SK-N-SH (cell line): ENCODE results near the gene SH3PXD2A. TPM values are rescaled to one million over a fixed set of nuclear protein-coding genes. Genes with fewer than 3 reads are reported as not detected.

Experiments
- CTCF ChIA-PET: fragments of 300-600, 350-600 bp; formaldehyde crosslinking; extraction: SDS; loops from one replicate; lab custom pipeline; 2021; lab: Yijun Ruan, JAX
- POLR2A ChIA-PET: fragments of 350-600 bp; sonication (Branson Sonifier 250); formaldehyde crosslinking; extraction: SDS; loops from one replicate; lab custom pipeline; 2020; ENCODE audit warnings: antibody characterized with exemption, inconsistent platforms; lab: Yijun Ruan, JAX
- DNase-seq: peaks from one replicate; pipeline ENCODE4 v3.0.0; 2012
- H2AFZ ChIP-seq: fragments of 200-600 bp; sonication (generic); 2 replicates; pipeline ENCODE4 v1.8.1; 2016; ENCODE audit warnings: antibody characterized with exemption, mild to moderate bottlenecking, low read depth
- H3F3A ChIP-seq: fragments of 200-600 bp; sonication (generic); replicated peaks from 2 replicates; pipeline ENCODE3; 2016; ENCODE audit warnings: antibody characterized with exemption, mild to moderate bottlenecking; ENCODE audit not compliant: insufficient read depth
- H3K27ac ChIP-seq, 2 experiments: fragments of 200-500 bp in 1 of 2; fragments of 200-600 bp in 1 of 2; sonication (Bioruptor generic) in 1 of 2; sonication (generic), shearing (Covaris generic) in 1 of 2; 2 replicates each; pipeline versions ENCODE4 v1.5.1 to v1.6.1; 2014 to 2016; ENCODE audit warnings: low read depth in 2 of 2, inconsistent platforms in 1 of 2, low read length in 1 of 2, mild to moderate bottlenecking in 1 of 2, mixed read lengths in 1 of 2
- H3K27me3 ChIP-seq: fragments of 200-600 bp; sonication (generic), shearing (Covaris generic); 2 replicates; pipeline ENCODE4 v1.6.1; 2016; ENCODE audit warnings: mixed run types; ENCODE audit not compliant: insufficient read depth
- H3K36me3 ChIP-seq, 2 experiments: fragments of 200-500 bp in 1 of 2; fragments of 200-600 bp in 1 of 2; sonication (Bioruptor generic) in 1 of 2; sonication (generic) in 1 of 2; replicated peaks in 1 of 2; 2 replicates each; pipeline versions ENCODE3 to v1.5.1; 2014 to 2016; ENCODE audit warnings: low read length in 1 of 2, mild to moderate bottlenecking in 1 of 2; ENCODE audit not compliant: insufficient read depth in 2 of 2, control insufficient read depth in 1 of 2
- H3K4me1 ChIP-seq, 2 experiments: fragments of 200-500 bp in 1 of 2; fragments of 200-600 bp in 1 of 2; sonication (Bioruptor generic) in 1 of 2; sonication (generic), shearing (Covaris generic) in 1 of 2; 2 replicates each; pipeline versions ENCODE4 v1.5.1 to v1.6.1; 2014 to 2016; ENCODE audit warnings: low read depth in 1 of 2, low read length in 1 of 2, mixed run types in 1 of 2; ENCODE audit not compliant: insufficient read depth in 2 of 2, control insufficient read depth in 1 of 2
- H3K4me2 ChIP-seq: fragments of 200-600 bp; sonication (generic), shearing (Covaris generic); 2 replicates; pipeline ENCODE4 v1.6.1; 2017; ENCODE audit warnings: mixed run types
- H3K4me3 ChIP-seq, 2 experiments: fragments of 200-500 bp in 1 of 2; fragments of 200-600 bp in 1 of 2; sonication (Bioruptor generic) in 1 of 2; sonication (generic), shearing (Covaris generic) in 1 of 2; 2 replicates each; pipeline versions ENCODE4 v1.5.1 to v1.8.1; 2014 to 2016; ENCODE audit warnings: low read depth in 2 of 2, inconsistent platforms in 1 of 2, low read length in 1 of 2, mild to moderate bottlenecking in 1 of 2, mixed read lengths in 1 of 2, moderate library complexity in 1 of 2
- H3K79me2 ChIP-seq: fragments of 200-600 bp; sonication (generic); 2 replicates; pipeline ENCODE4 v1.8.1; 2017; ENCODE audit warnings: mild to moderate bottlenecking; ENCODE audit not compliant: insufficient read depth
- H3K9ac ChIP-seq: fragments of 200-600 bp; sonication (generic); 2 replicates; pipeline ENCODE4 v1.6.1; 2017; ENCODE audit warnings: mixed run types
- H3K9me2 ChIP-seq: fragments of 200-600 bp; sonication (generic); 2 replicates; pipeline ENCODE4 v1.6.1; 2017; ENCODE audit warnings: mixed run types
- H3K9me3 ChIP-seq: fragments of 200-600 bp; sonication (generic); 2 replicates; pipeline ENCODE4 v1.6.1; 2017; ENCODE audit warnings: mixed run types, mild to moderate bottlenecking, moderate library complexity
- H4K20me1 ChIP-seq: fragments of 200-600 bp; sonication (generic); 2 replicates; pipeline ENCODE4 v1.6.1; 2017; ENCODE audit warnings: mild to moderate bottlenecking, mixed run types; ENCODE audit not compliant: insufficient read depth
- ELF1 ChIP-seq: IDR thresholded peaks from 2 replicates; pipeline ENCODE4 v1.4.0; 2012
- FOSL2 ChIP-seq: IDR thresholded peaks from 2 replicates; pipeline ENCODE4 v1.4.0; 2012; ENCODE audit warnings: low read depth, mild to moderate bottlenecking, moderate library complexity, borderline replicate concordance
- FOXJ3 ChIP-seq: sonication (generic); formaldehyde crosslinking; IDR thresholded peaks from 2 replicates; pipeline ENCODE4 v1.5.1; 2020; ENCODE audit warnings: mild to moderate bottlenecking, missing genetic modification reagents
- FOXM1 ChIP-seq: IDR thresholded peaks from 2 replicates; pipeline ENCODE4 v1.4.0; 2012; ENCODE audit warnings: low read depth, mild to moderate bottlenecking
- GATA2 ChIP-seq: sonication (generic); formaldehyde crosslinking; IDR thresholded peaks from 2 replicates; pipeline ENCODE4 v1.5.0; 2020; ENCODE audit warnings: mild to moderate bottlenecking, missing genetic modification reagents
- MXI1 ChIP-seq: IDR thresholded peaks from 2 replicates; pipeline ENCODE4 v1.6.1; 2012; ENCODE audit warnings: mild to moderate bottlenecking, low read depth, low read length, improper control_type of control experiment
- NFIC ChIP-seq: IDR thresholded peaks from 2 replicates; pipeline ENCODE4 v1.4.0; 2012; ENCODE audit warnings: borderline replicate concordance
- RAD21 ChIP-seq: IDR thresholded peaks from 2 replicates; pipeline ENCODE4 v1.6.1; 2012; ENCODE audit warnings: mild to moderate bottlenecking, low read length
- RCOR1 ChIP-seq: fragments of 150-350 bp; IDR thresholded peaks from 2 replicates; pipeline ENCODE4 v1.6.1; 2017; ENCODE audit warnings: antibody characterized with exemption, low read length
- REST ChIP-seq: IDR thresholded peaks from 2 replicates; pipeline ENCODE4 v1.6.1; 2012; ENCODE audit warnings: mild to moderate bottlenecking, low read depth, low read length, moderate library complexity
- RFX5 ChIP-seq: IDR thresholded peaks from 2 replicates; pipeline ENCODE4 v1.6.1; 2012; ENCODE audit warnings: mild to moderate bottlenecking, improper control_type of control experiment, low read length
- RXRA ChIP-seq: IDR thresholded peaks from 2 replicates; pipeline ENCODE4 v1.4.0; 2012; ENCODE audit warnings: low read depth, mild to moderate bottlenecking, borderline replicate concordance
- SMC3 ChIP-seq: IDR thresholded peaks from 2 replicates; pipeline ENCODE4 v1.6.1; 2012; ENCODE audit warnings: low read depth, low read length, improper control_type of control experiment
- TCF12 ChIP-seq: IDR thresholded peaks from 2 replicates; pipeline ENCODE4 v1.4.0; 2012
- USF2 ChIP-seq: fragments of 150-350 bp; IDR thresholded peaks from 2 replicates; pipeline ENCODE4 v1.6.1; 2017; ENCODE audit warnings: antibody characterized with exemption, low read length, low read depth, borderline replicate concordance
- WGBS: methylation state at CpG from one replicate; pipeline ENCODE4 v1.1.6; 2017; ENCODE audit warnings: low lambda C conversion rate; 5-methylcytosine and 5-hydroxymethylcytosine counted together
- polyA plus RNA-seq, 3 experiments: library from polyadenylated mRNA; depleted of rRNA; stranded (reverse); fragments of >200 nt; gene quantifications; 2 replicates each; pipeline ENCODE4 v1.2.3, GENCODE V29; 2012

Gene SH3PXD2A
- polyA plus RNA-seq, 1 of the 3 experiments (the other 2 are of a cell fraction), result 2.5 TPM

GRCh38 chr10:103751667-103752290, 103.6 kb downstream of the SH3PXD2A start:
- CTCF ChIA-PET, result interaction anchor here (1.0 to 6.4 kb wide), 15 partner anchors 9 to 105 kb away, joined by 3 to 40 read pairs (median 4); partner anchors contain the start of gene SH3PXD2A
- DNase-seq, result no peak
- H3K4me1 ChIP-seq, result peaks cover 0 to 4% of the 10 kb centered on the region in 2 experiments; a peak in 1 of 4 replicates

More at GRCh38 chr10:103751667-103752290, 103.6 kb downstream of the SH3PXD2A start:
- no peak overlapping the region for H3K4me2 ChIP-seq
- TF ChIP-seq TCF12 (no peak), NFIC (no peak), RFX5 (no peak), MXI1 (no peak), RAD21 (no peak), SMC3 (no peak), RXRA (no peak), FOXJ3 (CRISPR knock-in tag) (no peak), RCOR1 (no peak), USF2 (no peak), REST (no peak), ELF1 (no peak), GATA2 (CRISPR knock-in tag) (no peak), FOXM1 (no peak), FOSL2 (no peak)
- WGBS, result 87% methylated on average over 7 of the region's 7 CpGs
- no peaks in the 10 kb centered on the region for H3F3A ChIP-seq
- H3K36me3 ChIP-seq, result peaks cover 0 to 5% of the 10 kb centered on the region in 2 experiments
- no peaks in the 10 kb centered on the region for H3K9me2 ChIP-seq
- POLR2A ChIA-PET, result no interaction called here
- no peak overlapping the region for H3K9ac ChIP-seq
- no peaks in the 10 kb centered on the region for H3K27me3 ChIP-seq
- no peaks in the 10 kb centered on the region for H4K20me1 ChIP-seq
- H3K4me3 ChIP-seq, result no peak overlapping the region
- H3K9me3 ChIP-seq, result no peaks in the 10 kb centered on the region
- H2AFZ ChIP-seq, result no peak overlapping the region
- no peak overlapping the region for H3K27ac ChIP-seq
- peaks cover 7% of the 10 kb centered on the region for H3K79me2 ChIP-seq
